Right lobe of liver (tissue), 4 donors: Measurements from ENCODE around the gene NFIA.

Experiments
- POLR2A ChIP-seq: fragments of 450-650 bp; IDR thresholded peaks from one replicate; pipeline ENCODE4 v1.6.1; 2017; ENCODE audit warnings: antibody characterized with exemption, mild to moderate bottlenecking
- TF ChIP-seq, protein P1 (sequence below), 4 donors: fragments of 200-600 bp in 3 of 4; fragments of 450-650 bp in 1 of 4; IDR thresholded peaks; one replicate each; pipeline versions ENCODE4 v1.5.1 to v1.8.0; 2016 to 2022; ENCODE audit warnings: antibody characterized with exemption in 4 of 4, mild to moderate bottlenecking in 2 of 4
- donor health status: DM: no; HTN: no; CAD: no.
- donor health status: DM: no; HTN: no; CAD: no.
- donor health status: DM: no; HTN: yes; CAD: no.

DNA sequence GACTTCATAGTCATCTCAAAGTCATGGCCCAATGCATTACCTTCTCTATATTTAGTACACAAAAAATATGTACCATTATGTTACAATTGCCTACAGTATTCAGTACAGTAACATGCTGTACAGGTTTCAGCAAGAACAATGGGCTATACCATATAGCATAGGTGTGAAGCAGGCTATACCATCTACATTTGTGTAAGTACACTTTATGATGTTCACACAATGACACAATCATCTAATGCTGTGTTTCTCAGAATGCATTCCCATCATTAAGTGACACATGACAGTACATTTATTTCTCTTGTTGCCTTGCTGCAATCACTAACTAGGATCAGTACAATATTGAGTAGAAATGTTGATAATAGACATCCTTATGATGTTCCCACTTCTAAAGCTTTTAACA lies 46.5 kb upstream of the NFIA start:
- TF ChIP-seq, protein P1, sequence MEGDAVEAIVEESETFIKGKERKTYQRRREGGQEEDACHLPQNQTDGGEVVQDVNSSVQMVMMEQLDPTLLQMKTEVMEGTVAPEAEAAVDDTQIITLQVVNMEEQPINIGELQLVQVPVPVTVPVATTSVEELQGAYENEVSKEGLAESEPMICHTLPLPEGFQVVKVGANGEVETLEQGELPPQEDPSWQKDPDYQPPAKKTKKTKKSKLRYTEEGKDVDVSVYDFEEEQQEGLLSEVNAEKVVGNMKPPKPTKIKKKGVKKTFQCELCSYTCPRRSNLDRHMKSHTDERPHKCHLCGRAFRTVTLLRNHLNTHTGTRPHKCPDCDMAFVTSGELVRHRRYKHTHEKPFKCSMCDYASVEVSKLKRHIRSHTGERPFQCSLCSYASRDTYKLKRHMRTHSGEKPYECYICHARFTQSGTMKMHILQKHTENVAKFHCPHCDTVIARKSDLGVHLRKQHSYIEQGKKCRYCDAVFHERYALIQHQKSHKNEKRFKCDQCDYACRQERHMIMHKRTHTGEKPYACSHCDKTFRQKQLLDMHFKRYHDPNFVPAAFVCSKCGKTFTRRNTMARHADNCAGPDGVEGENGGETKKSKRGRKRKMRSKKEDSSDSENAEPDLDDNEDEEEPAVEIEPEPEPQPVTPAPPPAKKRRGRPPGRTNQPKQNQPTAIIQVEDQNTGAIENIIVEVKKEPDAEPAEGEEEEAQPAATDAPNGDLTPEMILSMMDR (IDR thresholded peaks at IDR 0.05), result no peak
- no peak for TF ChIP-seq POLR2A
